Retinal pigment epithelial cell (primary cell): ENCODE results near the gene OR1S1.

Source experiments
- DNase-seq: peaks from one replicate; pipeline ENCODE4 v3.0.0-alpha.2; 2010; ENCODE audit warnings: low read depth
- H3K4me3 ChIP-seq: 2 replicates; pipeline ENCODE4 v1.5.1; 2011; ENCODE audit warnings: mild to moderate bottlenecking, low read length, control low read depth, moderate library complexity
- CTCF ChIP-seq: conservative IDR thresholded peaks from 2 replicates; pipeline ENCODE4 v1.5.1; 2011; ENCODE audit warnings: low read depth, low read length, control low read depth, inconsistent platforms

The OR1S1 gene

GRCh38 chr11:58186938-58187337 is 25.6 kb upstream of the OR1S1 start:
- no peak overlapping the region for H3K4me3 ChIP-seq
- DNase-seq = no peak
- TF ChIP-seq CTCF = no peak

- TF ChIP-seq CTCF = no peak
- no peak within 1 kb of the TSS for H3K4me3 ChIP-seq
- DNase-seq = no peak
Measured at GRCh38 chr11:58188770-58189169, 23.8 kb upstream of the OR1S1 start, which contains the start of gene OR9Q2. Gene OR9Q2, plus strand, starts transcription at chr11:58189070. Its CDS starts 1,421 bp downstream, at chr11:58190491.

GRCh38 chr11:58192229-58192628 is 20.3 kb upstream of the OR1S1 start:
- no peak for DNase-seq
- no peak overlapping the region for H3K4me3 ChIP-seq
- no peak for TF ChIP-seq CTCF

DNA sequence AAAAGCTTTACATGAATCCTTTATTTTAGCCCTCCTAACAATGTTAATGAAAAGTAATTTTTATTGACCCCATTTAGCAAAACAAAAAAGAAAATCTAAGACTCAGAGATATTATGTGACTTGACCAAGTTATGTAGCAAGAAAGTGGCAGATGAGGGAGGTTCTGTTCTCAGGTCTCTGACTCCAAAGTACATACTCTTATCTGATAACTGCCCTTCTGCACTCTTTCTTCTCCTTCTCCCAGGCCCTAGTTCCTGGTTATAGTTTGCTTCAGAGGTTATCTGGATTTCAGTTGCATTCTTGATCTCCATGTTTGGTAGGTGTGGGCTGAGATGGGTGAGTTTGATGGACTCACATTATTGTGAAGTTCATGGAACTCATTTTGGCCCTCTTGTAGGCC is 19.1 kb upstream of the OR1S1 start:
- H3K4me3 ChIP-seq = no peak overlapping the region
- TF ChIP-seq CTCF = no peak
- DNase-seq = no peak

DNA sequence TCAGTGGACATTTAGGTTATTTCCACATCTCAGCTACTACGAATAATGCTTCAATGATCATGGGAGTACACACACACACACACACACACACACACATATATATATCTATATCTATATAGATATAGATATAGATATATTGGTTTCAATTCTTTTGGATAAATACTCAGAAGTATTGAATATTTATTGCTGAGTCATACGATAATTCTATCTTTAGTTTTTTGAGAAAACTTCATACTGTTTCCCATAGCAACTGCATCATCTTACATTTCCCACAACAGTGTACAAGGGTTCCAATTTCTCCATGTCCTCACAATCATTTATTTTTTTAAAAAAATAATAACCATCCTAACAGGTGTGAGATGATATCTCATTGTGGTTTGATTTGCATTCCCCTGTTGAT is 16.6 kb upstream of the OR1S1 start:
- no peak for TF ChIP-seq CTCF
- no peak overlapping the region for H3K4me3 ChIP-seq
- no peak for DNase-seq

DNA sequence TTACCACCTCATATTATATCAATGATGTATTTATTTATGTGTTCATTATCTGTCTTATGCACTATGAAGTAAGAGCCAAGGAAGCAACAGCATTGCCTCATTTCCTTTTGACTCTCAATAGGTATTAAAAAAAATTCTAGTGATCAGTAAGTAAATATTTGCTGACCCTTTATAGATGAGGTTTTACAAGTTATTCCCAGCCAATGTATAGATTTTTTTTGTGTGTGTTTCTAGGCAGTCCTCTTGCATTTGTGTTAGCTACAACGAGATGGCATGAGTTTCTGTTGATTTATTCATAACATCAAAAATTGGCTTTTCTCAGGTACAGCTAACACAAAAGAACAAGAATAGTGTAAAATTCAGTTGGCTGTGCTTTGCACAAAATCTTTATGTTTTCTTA is 13.2 kb upstream of the OR1S1 start:
- no peak overlapping the region for H3K4me3 ChIP-seq
- no peak for DNase-seq
- no peak for TF ChIP-seq CTCF

DNA sequence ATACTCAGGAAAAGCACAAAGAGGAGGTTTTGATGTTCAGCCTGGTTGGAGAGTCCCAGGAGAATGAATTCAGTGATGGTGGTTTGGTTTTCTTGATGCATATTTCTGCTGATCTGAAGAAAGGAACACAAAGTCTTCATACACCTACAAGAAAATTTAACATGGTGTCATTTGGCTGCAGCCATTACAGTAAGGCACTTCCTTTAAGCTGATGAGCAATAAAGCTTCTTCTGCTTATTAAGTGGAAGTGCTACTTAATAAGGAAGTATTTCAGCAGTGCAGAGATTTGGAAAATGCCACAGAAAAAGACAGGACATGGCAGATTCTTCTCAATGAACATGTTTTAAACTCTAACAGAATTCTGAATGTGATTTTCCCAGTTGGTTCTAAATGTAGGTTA is 8.5 kb upstream of the OR1S1 start, which contains the start of gene OR1S2:
Gene OR1S2 (minus strand): TSS at position 101 of the 400 bp plus-strand sequence. CDS start 0 bp downstream, at position 101.
- TF ChIP-seq CTCF = no peak
- H3K4me3 ChIP-seq = no peak within 1 kb of the TSS
- no peak for DNase-seq
